Measurements from ENCODE around the gene COL18A1. TPM values are rescaled to one million over a fixed set of nuclear protein-coding genes. Genes with fewer than 3 reads are reported as not detected.

Gene COL18A1
- total RNA-seq, 1 experiment from 2014 or later, result 0.11 TPM

GRCh38 chr21:45405819-45406762 lies 1.1 kb downstream of the COL18A1 start:
- H4K20me1 ChIP-seq (ENCODE audit: insufficient read depth, low read depth, low read length), result 0 out of 2 replicates have a peak, but pooled peaks cover 4% of the 10 kb centered on the region
- no peaks in the 10 kb centered on the region for H3K4me1 ChIP-seq (ENCODE audit: low read length)
- no peaks in the 10 kb centered on the region for H3K9me2 ChIP-seq (replicated peaks; ENCODE audit: insufficient read depth, low read length)
- H3K4me3 ChIP-seq (ENCODE audit: low read length), result no peak overlapping the region
- H3K27me3 ChIP-seq (ENCODE audit: low read length), result no peaks in the 10 kb centered on the region
- DNase-seq, result no peak
- H3K27ac ChIP-seq (ENCODE audit: low read length), result no peak overlapping the region
- no peaks in the 10 kb centered on the region for H3K79me2 ChIP-seq (ENCODE audit: low read length)
- H3K4me2 ChIP-seq (ENCODE audit: low read depth, low read length, poor library complexity, severe bottlenecking), result no peak overlapping the region
- no peaks in the 10 kb centered on the region for H3K9me3 ChIP-seq (ENCODE audit: low read length)
- no peak overlapping the region for H2AFZ ChIP-seq (ENCODE audit: low read length)
- no peaks in the 10 kb centered on the region for H3K36me3 ChIP-seq (ENCODE audit: insufficient read depth, low read length)
- H3K9ac ChIP-seq (ENCODE audit: low read length), result no peak overlapping the region

- Histone ChIP-seq H3K79me2 (ENCODE audit: low read length) (no peaks in the 10 kb centered on the region), H4K20me1 (ENCODE audit: insufficient read depth, low read depth, low read length) (0 out of 2 replicates have a peak, but pooled peaks cover 4% of the 10 kb centered on the region), H3K4me1 (ENCODE audit: low read length) (no peaks in the 10 kb centered on the region), H3K4me3 (ENCODE audit: low read length) (no peak overlapping the region), H3K9me2 (replicated peaks; ENCODE audit: insufficient read depth, low read length) (no peaks in the 10 kb centered on the region), H3K36me3 (ENCODE audit: insufficient read depth, low read length) (no peaks in the 10 kb centered on the region), H3K27ac (ENCODE audit: low read length) (no peak overlapping the region), H3K9me3 (ENCODE audit: low read length) (no peaks in the 10 kb centered on the region), H3K4me2 (ENCODE audit: low read depth, low read length, poor library complexity, severe bottlenecking) (no peak overlapping the region), H3K9ac (ENCODE audit: low read length) (no peak overlapping the region), H3K27me3 (ENCODE audit: low read length) (no peaks in the 10 kb centered on the region), H2AFZ (ENCODE audit: low read length) (no peak overlapping the region)
- no peak for DNase-seq
These were observed 2.0 kb downstream of the COL18A1 start for GRCh38 chr21:45406801-45407628.

GRCh38 chr21:45407629-45408247 lies 2.8 kb downstream of the COL18A1 start:
- Histone ChIP-seq H3K9me2 (replicated peaks; ENCODE audit: insufficient read depth, low read length) (no peaks in the 10 kb centered on the region), H3K27ac (ENCODE audit: low read length) (no peak overlapping the region), H3K36me3 (ENCODE audit: insufficient read depth, low read length) (no peaks in the 10 kb centered on the region), H3K4me2 (ENCODE audit: low read depth, low read length, poor library complexity, severe bottlenecking) (no peak overlapping the region), H3K9ac (ENCODE audit: low read length) (no peak overlapping the region), H3K9me3 (ENCODE audit: low read length) (no peaks in the 10 kb centered on the region), H3K4me1 (ENCODE audit: low read length) (no peaks in the 10 kb centered on the region), H4K20me1 (ENCODE audit: insufficient read depth, low read depth, low read length) (0 out of 2 replicates have a peak, but pooled peaks cover 4% of the 10 kb centered on the region), H3K27me3 (ENCODE audit: low read length) (no peaks in the 10 kb centered on the region), H2AFZ (ENCODE audit: low read length) (no peak overlapping the region), H3K79me2 (ENCODE audit: low read length) (no peaks in the 10 kb centered on the region), H3K4me3 (ENCODE audit: low read length) (no peak overlapping the region)
- DNase-seq, result no peak

- H3K4me3 ChIP-seq (ENCODE audit: low read length), result no peak overlapping the region
- H2AFZ ChIP-seq (ENCODE audit: low read length), result no peak overlapping the region
- H4K20me1 ChIP-seq (ENCODE audit: insufficient read depth, low read depth, low read length), result 0 out of 2 replicates have a peak, but pooled peaks cover 4% of the 10 kb centered on the region
- no peaks in the 10 kb centered on the region for H3K9me2 ChIP-seq (replicated peaks; ENCODE audit: insufficient read depth, low read length)
- H3K4me2 ChIP-seq (ENCODE audit: low read depth, low read length, poor library complexity, severe bottlenecking), result no peak overlapping the region
- no peak for DNase-seq
- H3K9me3 ChIP-seq (ENCODE audit: low read length), result no peaks in the 10 kb centered on the region
- no peaks in the 10 kb centered on the region for H3K36me3 ChIP-seq (ENCODE audit: insufficient read depth, low read length)
- no peaks in the 10 kb centered on the region for H3K27me3 ChIP-seq (ENCODE audit: low read length)
- H3K4me1 ChIP-seq (ENCODE audit: low read length), result no peaks in the 10 kb centered on the region
- no peaks in the 10 kb centered on the region for H3K79me2 ChIP-seq (ENCODE audit: low read length)
- H3K27ac ChIP-seq (ENCODE audit: low read length), result no peak overlapping the region
- no peak overlapping the region for H3K9ac ChIP-seq (ENCODE audit: low read length)
These were observed 3.4 kb downstream of the COL18A1 start for GRCh38 chr21:45408271-45408791.

- no peak for DNase-seq
- Histone ChIP-seq H3K9me3 (ENCODE audit: low read length) (no peaks in the 10 kb centered on the region), H3K9me2 (replicated peaks; ENCODE audit: insufficient read depth, low read length) (no peaks in the 10 kb centered on the region), H3K9ac (ENCODE audit: low read length) (no peak overlapping the region), H3K4me1 (ENCODE audit: low read length) (no peaks in the 10 kb centered on the region), H3K79me2 (ENCODE audit: low read length) (no peaks in the 10 kb centered on the region), H4K20me1 (ENCODE audit: insufficient read depth, low read depth, low read length) (0 out of 2 replicates have a peak, but pooled peaks cover 4% of the 10 kb centered on the region), H3K27me3 (ENCODE audit: low read length) (no peaks in the 10 kb centered on the region), H3K4me3 (ENCODE audit: low read length) (no peak overlapping the region), H3K36me3 (ENCODE audit: insufficient read depth, low read length) (no peaks in the 10 kb centered on the region), H3K4me2 (ENCODE audit: low read depth, low read length, poor library complexity, severe bottlenecking) (no peak overlapping the region), H3K27ac (ENCODE audit: low read length) (no peak overlapping the region), H2AFZ (ENCODE audit: low read length) (no peak overlapping the region)
These were observed 3.9 kb downstream of the COL18A1 start for GRCh38 chr21:45408801-45409261.

- no peaks in the 10 kb centered on the region for H3K79me2 ChIP-seq (ENCODE audit: low read length)
These were observed 4.6 kb downstream of the COL18A1 start for GRCh38 chr21:45409466-45410150.

GRCh38 chr21:45410151-45410864 lies 5.3 kb downstream of the COL18A1 start:
- H3K9ac ChIP-seq (ENCODE audit: low read length), result no peak overlapping the region
- H3K4me2 ChIP-seq (ENCODE audit: low read depth, low read length, poor library complexity, severe bottlenecking), result no peak overlapping the region
- no peaks in the 10 kb centered on the region for H3K9me3 ChIP-seq (ENCODE audit: low read length)
- H2AFZ ChIP-seq (ENCODE audit: low read length), result no peak overlapping the region
- 0 out of 2 replicates have a peak, but pooled peaks cover 4% of the 10 kb centered on the region for H4K20me1 ChIP-seq (ENCODE audit: insufficient read depth, low read depth, low read length)
- H3K36me3 ChIP-seq (ENCODE audit: insufficient read depth, low read length), result no peaks in the 10 kb centered on the region
- H3K79me2 ChIP-seq (ENCODE audit: low read length), result no peaks in the 10 kb centered on the region
- DNase-seq, result no peak
- H3K27ac ChIP-seq (ENCODE audit: low read length), result no peak overlapping the region
- H3K27me3 ChIP-seq (ENCODE audit: low read length), result no peaks in the 10 kb centered on the region
- H3K9me2 ChIP-seq (replicated peaks; ENCODE audit: insufficient read depth, low read length), result no peaks in the 10 kb centered on the region
- no peak overlapping the region for H3K4me3 ChIP-seq (ENCODE audit: low read length)
- no peaks in the 10 kb centered on the region for H3K4me1 ChIP-seq (ENCODE audit: low read length)

More at GRCh38 chr21:45409466-45410150, 4.6 kb downstream of the COL18A1 start:
- Histone ChIP-seq H3K27ac (ENCODE audit: low read length) (no peak overlapping the region), H3K4me3 (ENCODE audit: low read length) (no peak overlapping the region), H4K20me1 (ENCODE audit: insufficient read depth, low read depth, low read length) (0 out of 2 replicates have a peak, but pooled peaks cover 4% of the 10 kb centered on the region), H3K9ac (ENCODE audit: low read length) (no peak overlapping the region), H3K9me3 (ENCODE audit: low read length) (no peaks in the 10 kb centered on the region), H3K4me1 (ENCODE audit: low read length) (no peaks in the 10 kb centered on the region), H2AFZ (ENCODE audit: low read length) (no peak overlapping the region), H3K4me2 (ENCODE audit: low read depth, low read length, poor library complexity, severe bottlenecking) (no peak overlapping the region), H3K36me3 (ENCODE audit: insufficient read depth, low read length) (no peaks in the 10 kb centered on the region), H3K27me3 (ENCODE audit: low read length) (no peaks in the 10 kb centered on the region), H3K9me2 (replicated peaks; ENCODE audit: insufficient read depth, low read length) (no peaks in the 10 kb centered on the region)
- no peak for DNase-seq
